Loucy (cell line): ENCODE results near the gene TTC13.

Experiments used
- H2AFZ ChIP-seq: fragments of 200-600 bp; sonication (generic); 2 replicates; pipeline ENCODE4 v1.6.0; 2016; ENCODE audit warnings: antibody characterized with exemption, mild to moderate bottlenecking, low read length, moderate library complexity
- H3F3A ChIP-seq: fragments of 200-600 bp; 2 replicates; pipeline ENCODE4 v1.6.0; 2016; ENCODE audit warnings: antibody characterized with exemption, low read depth, mild to moderate bottlenecking
- H3K27me3 ChIP-seq: fragments of 200-600 bp; sonication (generic); 2 replicates; pipeline ENCODE4 v1.6.1; 2014; ENCODE audit warnings: low read length, mild to moderate bottlenecking; ENCODE audit not compliant: insufficient read depth, poor library complexity, severe bottlenecking
- H3K36me3 ChIP-seq: fragments of 200-600 bp; sonication (generic); 2 replicates; pipeline ENCODE4 v1.6.1; 2016; ENCODE audit warnings: low read length; ENCODE audit not compliant: insufficient read depth
- H3K4me1 ChIP-seq: fragments of 200-600 bp; sonication (generic); 2 replicates; pipeline ENCODE4 v1.5.1; 2014; ENCODE audit warnings: low read length, mild to moderate bottlenecking; ENCODE audit not compliant: insufficient read depth, poor library complexity, severe bottlenecking
- H3K4me2 ChIP-seq: fragments of 200-600 bp; sonication (generic); 2 replicates; pipeline ENCODE4 v1.6.0; 2014; ENCODE audit warnings: antibody characterized with exemption, low read length, low read depth, mild to moderate bottlenecking; ENCODE audit not compliant: poor library complexity, severe bottlenecking
- H3K4me3 ChIP-seq: fragments of 200-600 bp; sonication (generic); 2 replicates; pipeline ENCODE4 v1.5.1; 2014; ENCODE audit warnings: low read length, mild to moderate bottlenecking, mixed read lengths; ENCODE audit not compliant: poor library complexity, severe bottlenecking
- H3K79me2 ChIP-seq: fragments of 200-600 bp; sonication (generic); 2 replicates; pipeline ENCODE4 v1.6.1; 2014; ENCODE audit warnings: low read length; ENCODE audit not compliant: insufficient read depth
- H3K9ac ChIP-seq: fragments of 200-600 bp; sonication (generic); 2 replicates; pipeline ENCODE4 v1.6.0; 2014; ENCODE audit warnings: mild to moderate bottlenecking, low read depth, low read length, moderate library complexity; ENCODE audit not compliant: poor library complexity, severe bottlenecking
- H3K9me2 ChIP-seq: fragments of 200-600 bp; sonication (generic); replicated peaks from 2 replicates; pipeline ENCODE4 v1.6.1; 2016; ENCODE audit warnings: low read depth, low read length, mixed read lengths
- H3K9me3 ChIP-seq: fragments of 200-600 bp; sonication (generic); 2 replicates; pipeline ENCODE4 v1.6.1; 2014; ENCODE audit warnings: mild to moderate bottlenecking, antibody characterized with exemption, low read length, low read depth; ENCODE audit not compliant: insufficient read depth
- H4K20me1 ChIP-seq: fragments of 200-600 bp; sonication (generic); 2 replicates; pipeline ENCODE4 v1.6.0; 2014; ENCODE audit warnings: antibody characterized with exemption, low read length, mild to moderate bottlenecking; ENCODE audit not compliant: insufficient read depth, poor library complexity, severe bottlenecking
- CTCF ChIP-seq: fragments of 200-600 bp; sonication (generic); conservative IDR thresholded peaks from 2 replicates; pipeline ENCODE4 v1.5.1; 2014; ENCODE audit warnings: mild to moderate bottlenecking, antibody characterized with exemption, low read length
- EZH2phosphoT487 ChIP-seq: fragments of 200-600 bp; IDR thresholded peaks from 2 replicates; pipeline ENCODE4 v1.6.1; 2018; ENCODE audit warnings: antibody characterized with exemption, mild to moderate bottlenecking, moderate library complexity, borderline replicate concordance

TTC13 gene

DNA sequence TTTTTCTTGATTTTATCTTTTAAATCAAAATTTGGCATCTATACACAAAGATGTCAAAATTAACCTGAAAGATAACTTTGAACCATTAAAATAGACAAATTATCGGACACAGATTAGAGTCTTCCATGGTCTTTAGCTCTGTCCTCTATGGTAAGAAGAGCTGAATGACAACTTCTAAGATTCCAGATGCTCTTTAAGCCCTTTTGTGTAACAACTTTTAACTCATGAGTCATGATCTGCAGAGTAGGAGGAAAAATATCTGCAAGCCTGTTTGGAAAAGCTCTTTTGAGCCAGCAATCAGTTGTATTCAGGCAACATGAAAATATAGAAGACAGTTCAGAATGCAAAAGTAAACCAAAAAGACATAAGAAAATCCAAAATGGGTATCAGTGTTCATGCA is 37.8 kb downstream of the TTC13 start:
- Histone ChIP-seq H3K79me2 (no peaks in the 10 kb centered on the region), H3K4me3 (no peak overlapping the region), H3K4me2 (no peak overlapping the region), H3K4me1 (no peaks in the 10 kb centered on the region), H3K9me2 (no peaks in the 10 kb centered on the region), H4K20me1 (no peaks in the 10 kb centered on the region), H3K9ac (no peak overlapping the region), H3K9me3 (no peaks in the 10 kb centered on the region), H3F3A (no peaks in the 10 kb centered on the region), H3K36me3 (no peaks in the 10 kb centered on the region), H3K27me3 (no peaks in the 10 kb centered on the region), H2AFZ (no peak overlapping the region)
- TF ChIP-seq EZH2phosphoT487 = no peak
- TF ChIP-seq CTCF = no peak

GRCh38 chr1:230939806-230940489 is 38.7 kb downstream of the TTC13 start:
- Histone ChIP-seq H2AFZ (no peak overlapping the region), H3K9me2 (no peaks in the 10 kb centered on the region), H3K36me3 (no peaks in the 10 kb centered on the region), H3K4me3 (no peak overlapping the region), H3F3A (no peaks in the 10 kb centered on the region), H3K79me2 (no peaks in the 10 kb centered on the region), H3K4me1 (no peaks in the 10 kb centered on the region), H4K20me1 (no peaks in the 10 kb centered on the region), H3K4me2 (no peak overlapping the region), H3K9me3 (no peaks in the 10 kb centered on the region), H3K9ac (no peak overlapping the region), H3K27me3 (no peaks in the 10 kb centered on the region)
- TF ChIP-seq CTCF (no peak), EZH2phosphoT487 (no peak)

DNA sequence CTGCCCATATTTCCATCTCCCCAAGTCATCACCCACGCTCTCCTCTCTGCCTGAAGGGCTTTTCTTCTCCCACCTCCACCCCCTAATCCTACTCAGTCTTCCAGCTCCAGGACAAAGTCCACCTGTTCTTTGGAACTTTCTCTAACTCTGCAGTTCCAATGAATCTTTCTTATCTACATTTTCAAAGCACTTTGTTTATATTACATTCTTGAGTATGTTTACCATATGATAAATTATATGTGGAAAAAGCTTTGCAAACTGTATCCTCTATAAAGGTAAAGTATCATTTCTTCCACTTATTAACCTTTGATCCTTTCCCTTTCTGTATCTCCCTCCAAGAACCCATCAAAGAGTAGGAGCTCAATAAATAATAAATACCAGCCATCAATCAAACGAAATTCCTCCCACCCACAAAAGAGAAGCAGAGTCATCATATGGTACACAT is 39.7 kb downstream of the TTC13 start:
- TF ChIP-seq CTCF (no peak), EZH2phosphoT487 (no peak)
- Histone ChIP-seq H3K27me3 (no peaks in the 10 kb centered on the region), H2AFZ (no peak overlapping the region), H3F3A (no peaks in the 10 kb centered on the region), H4K20me1 (no peaks in the 10 kb centered on the region), H3K36me3 (no peaks in the 10 kb centered on the region), H3K4me1 (no peaks in the 10 kb centered on the region), H3K9me3 (no peaks in the 10 kb centered on the region), H3K9ac (no peak overlapping the region), H3K4me3 (no peak overlapping the region), H3K4me2 (no peak overlapping the region), H3K9me2 (no peaks in the 10 kb centered on the region), H3K79me2 (no peaks in the 10 kb centered on the region)
